Mucosa of rectum (tissue), 2 donors: ENCODE measurements around the gene MOV10.
"Not testable (repeated sequence)": the region's sequence is repeated elsewhere in the genome, so short reads cannot be mapped to it uniquely, and the experiment has no call there.

Experiments
- H3K27ac ChIP-seq, 2 donors: one replicate each; pipeline ENCODE4 v1.7.0; 2013; ENCODE audit warnings: inconsistent platforms in 2 of 2, low read depth in 2 of 2, low read length in 2 of 2
- H3K27me3 ChIP-seq, 2 donors: one replicate each; pipeline ENCODE4 v1.7.0; 2013; ENCODE audit warnings: low read length in 2 of 2; ENCODE audit not compliant: control insufficient read depth in 2 of 2, insufficient read depth in 2 of 2
- H3K36me3 ChIP-seq, 2 donors: one replicate each; pipeline ENCODE4 v1.7.0; 2013; ENCODE audit warnings: low read length in 2 of 2; ENCODE audit not compliant: control insufficient read depth in 2 of 2, insufficient read depth in 2 of 2
- H3K4me1 ChIP-seq, 2 donors: one replicate each; pipeline ENCODE4 v1.7.0; 2013; ENCODE audit warnings: low read length in 2 of 2, mild to moderate bottlenecking in 1 of 2; ENCODE audit not compliant: control insufficient read depth in 2 of 2, insufficient read depth in 2 of 2
- H3K4me3 ChIP-seq, 2 donors: one replicate each; pipeline ENCODE4 v1.7.0; 2013; ENCODE audit warnings: low read length in 2 of 2
- H3K9ac ChIP-seq, 2 donors: one replicate each; pipeline ENCODE4 v1.7.0; 2013; ENCODE audit warnings: low read length in 2 of 2, low read depth in 1 of 2, mild to moderate bottlenecking in 1 of 2
- H3K9me3 ChIP-seq, 2 donors: one replicate each; pipeline ENCODE4 v1.7.0; 2013; ENCODE audit warnings: low read length in 2 of 2; ENCODE audit not compliant: control insufficient read depth in 2 of 2
- donor health status: healthy.
- donor health status: Normal muscosa, but diverticular disease.

Gene MOV10

GRCh38 chr1:112729011-112729410 is 54.6 kb downstream of the MOV10 start:
- not testable (repeated sequence) for H3K27me3 ChIP-seq, H3K4me1 ChIP-seq, H3K27ac ChIP-seq, H3K9me3 ChIP-seq, H3K4me3 ChIP-seq, H3K9ac ChIP-seq, H3K36me3 ChIP-seq

GRCh38 chr1:112729909-112730308 is 55.5 kb downstream of the MOV10 start:
- Histone ChIP-seq H3K9ac (no peak overlapping the region), H3K36me3 (no peaks in the 10 kb centered on the region), H3K9me3 (no peaks in the 10 kb centered on the region), H3K27ac (no peak overlapping the region), H3K27me3 (peaks cover 0 to 2% of the 10 kb centered on the region in 2 donors), H3K4me3 (no peak overlapping the region), H3K4me1 (no peaks in the 10 kb centered on the region)

GRCh38 chr1:112731451-112731850 is 57.0 kb downstream of the MOV10 start:
- H3K36me3 ChIP-seq: no peaks in the 10 kb centered on the region

GRCh38 chr1:112735752-112736151 is 61.3 kb downstream of the MOV10 start:
- Histone ChIP-seq H3K9ac (no peak overlapping the region), H3K4me1 (no peaks in the 10 kb centered on the region), H3K9me3 (no peaks in the 10 kb centered on the region), H3K27ac (no peak overlapping the region), H3K27me3 (peaks cover 2 to 11% of the 10 kb centered on the region in 2 donors), H3K36me3 (no peaks in the 10 kb centered on the region), H3K4me3 (no peak overlapping the region)

More at GRCh38 chr1:112731451-112731850, 57.0 kb downstream of the MOV10 start:
- Histone ChIP-seq H3K27me3 (peaks cover 0 to 2% of the 10 kb centered on the region in 2 donors), H3K4me3 (no peak overlapping the region), H3K9me3 (no peaks in the 10 kb centered on the region), H3K9ac (no peak overlapping the region), H3K27ac (no peak overlapping the region), H3K4me1 (no peaks in the 10 kb centered on the region)

GRCh38 chr1:112737573-112737972 is 63.1 kb downstream of the MOV10 start:
- Histone ChIP-seq H3K27ac (no peak overlapping the region), H3K4me3 (no peak overlapping the region)

GRCh38 chr1:112743174-112744008 is 68.9 kb downstream of the MOV10 start:
- Histone ChIP-seq H3K4me3 (no peak overlapping the region), H3K9ac (no peak overlapping the region), H3K9me3 (no peaks in the 10 kb centered on the region), H3K4me1 (peaks cover 0 to 2% of the 10 kb centered on the region in 2 donors), H3K36me3 (no peaks in the 10 kb centered on the region), H3K27me3 (peaks cover 2 to 25% of the 10 kb centered on the region in 2 donors), H3K27ac (no peak overlapping the region)

More at GRCh38 chr1:112737573-112737972, 63.1 kb downstream of the MOV10 start:
- H3K9ac ChIP-seq: no peak overlapping the region
- peaks cover 2 to 17% of the 10 kb centered on the region in 2 donors for H3K27me3 ChIP-seq
- H3K9me3 ChIP-seq: no peaks in the 10 kb centered on the region
- no peaks in the 10 kb centered on the region for H3K36me3 ChIP-seq
- no peaks in the 10 kb centered on the region for H3K4me1 ChIP-seq

GRCh38 chr1:112744009-112744578 is 69.6 kb downstream of the MOV10 start:
- H3K9ac ChIP-seq: no peak overlapping the region
- H3K9me3 ChIP-seq: no peaks in the 10 kb centered on the region
- peaks cover 0 to 2% of the 10 kb centered on the region in 2 donors for H3K4me1 ChIP-seq
- H3K27me3 ChIP-seq: peaks cover 2 to 26% of the 10 kb centered on the region in 2 donors
- no peaks in the 10 kb centered on the region for H3K36me3 ChIP-seq
- H3K27ac ChIP-seq: no peak overlapping the region
- H3K4me3 ChIP-seq: no peak overlapping the region

GRCh38 chr1:112748396-112748795 is 73.9 kb downstream of the MOV10 start:
- H3K4me3 ChIP-seq: no peak overlapping the region
- peaks cover 2 to 14% of the 10 kb centered on the region in 2 donors for H3K27me3 ChIP-seq
- H3K27ac ChIP-seq: no peak overlapping the region
- H3K9ac ChIP-seq: no peak overlapping the region
- H3K4me1 ChIP-seq: peaks cover 0 to 2% of the 10 kb centered on the region in 2 donors
- H3K9me3 ChIP-seq: no peaks in the 10 kb centered on the region
- H3K36me3 ChIP-seq: no peaks in the 10 kb centered on the region
